CD14-positive monocyte (primary cell): ENCODE results near the gene DNPEP. TPM values are rescaled to one million over a fixed set of nuclear protein-coding genes. Genes with fewer than 3 reads are reported as not detected.

Source experiments
- DNase-seq, 3 donors: peaks; one replicate each; pipeline ENCODE4 v3.0.0-alpha.2; 2011 to 2022
- H2AFZ ChIP-seq: 2 replicates; pipeline ENCODE4 v1.6.0; 2012; ENCODE audit warnings: mild to moderate bottlenecking, low read depth, low read length, inconsistent platforms; ENCODE audit not compliant: insufficient read depth, poor library complexity, severe bottlenecking
- H3K27ac ChIP-seq, 2 donors: 1 replicate in 1 of 2; 2 replicates in 1 of 2; pipeline ENCODE4 v1.5.1; 2012 to 2013; ENCODE audit warnings: low read length in 2 of 2, control low read depth in 1 of 2, inconsistent platforms in 1 of 2, low read depth in 1 of 2, mild to moderate bottlenecking in 1 of 2
- H3K27me3 ChIP-seq, 2 donors: one replicate each; pipeline versions ENCODE4 v1.6.0 to v1.6.1; 2011 to 2013; ENCODE audit warnings: low read length in 2 of 2; ENCODE audit not compliant: control insufficient read depth in 2 of 2, insufficient read depth in 2 of 2
- H3K36me3 ChIP-seq, 2 donors: replicated peaks in 1 of 2; 1 replicate in 1 of 2; 2 replicates in 1 of 2; pipeline versions ENCODE4 v1.5.1 to v1.6.1; 2012 to 2013; ENCODE audit warnings: low read length in 2 of 2, control low read depth in 1 of 2, inconsistent platforms in 1 of 2, mild to moderate bottlenecking in 1 of 2; ENCODE audit not compliant: insufficient read depth in 2 of 2, control insufficient read depth in 1 of 2
- H3K4me1 ChIP-seq, 2 donors: 1 replicate in 1 of 2; 2 replicates in 1 of 2; pipeline versions ENCODE4 v1.5.1 to v1.6.1; 2012 to 2013; ENCODE audit warnings: low read length in 2 of 2, control low read depth in 1 of 2, inconsistent platforms in 1 of 2, mild to moderate bottlenecking in 1 of 2, moderate library complexity in 1 of 2; ENCODE audit not compliant: insufficient read depth in 2 of 2, control insufficient read depth in 1 of 2
- H3K4me2 ChIP-seq: replicated peaks from 2 replicates; pipeline ENCODE3; 2012; ENCODE audit warnings: low read length, moderate library complexity, mild to moderate bottlenecking; ENCODE audit not compliant: poor library complexity, severe bottlenecking; ENCODE audit errors: extremely low read depth
- H3K4me3 ChIP-seq, 3 experiments: fragments of 200-600 bp in 1 of 3; sonication (generic) in 1 of 3; replicated peaks in 1 of 3; 1 replicate in 2 of 3; 2 replicates in 1 of 3; pipeline ENCODE4 v1.5.1; 2011 to 2013; ENCODE audit warnings: low read length in 3 of 3, mild to moderate bottlenecking in 3 of 3, control low read depth in 2 of 3, low read depth in 2 of 3, inconsistent platforms in 1 of 3, moderate library complexity in 1 of 3
- H3K79me2 ChIP-seq: 2 replicates; pipeline ENCODE4 v1.6.0; 2012; ENCODE audit warnings: mild to moderate bottlenecking, control low read depth, inconsistent platforms, low read length, moderate library complexity; ENCODE audit not compliant: insufficient read depth
- H3K9ac ChIP-seq: 2 replicates; pipeline ENCODE4 v1.6.0; 2017; ENCODE audit warnings: low read length, mild to moderate bottlenecking; ENCODE audit not compliant: insufficient read depth, poor library complexity, severe bottlenecking
- H3K9me3 ChIP-seq, 2 donors: replicated peaks in 1 of 2; 1 replicate in 1 of 2; 2 replicates in 1 of 2; pipeline versions ENCODE4 v1.5.1 to v1.6.1; 2012 to 2013; ENCODE audit warnings: low read length in 2 of 2, control low read depth in 1 of 2; ENCODE audit not compliant: control insufficient read depth in 1 of 2, insufficient read depth in 1 of 2
- H4K20me1 ChIP-seq: 2 replicates; pipeline ENCODE4 v1.6.0; 2012; ENCODE audit warnings: mild to moderate bottlenecking, low read length, control low read depth, moderate library complexity; ENCODE audit not compliant: insufficient read depth
- H3K27ac Mint-ChIP-seq, 7 donors: one replicate each; pipeline ENCODE4 v1.8.0; 2020; ENCODE audit warnings: mild to moderate bottlenecking in 7 of 7, mixed read lengths in 7 of 7, moderate library complexity in 6 of 7, inconsistent platforms in 2 of 7
- H3K27me3 Mint-ChIP-seq, 3 donors: one replicate each; pipeline ENCODE4 v1.8.0; 2021 to 2022; ENCODE audit warnings: low read depth in 3 of 3, mild to moderate bottlenecking in 3 of 3, mixed read lengths in 3 of 3, moderate library complexity in 3 of 3, inconsistent platforms in 1 of 3
- H3K36me3 Mint-ChIP-seq, 2 donors: one replicate each; pipeline ENCODE4 v1.8.0; 2020; ENCODE audit warnings: mixed read lengths in 2 of 2, inconsistent platforms in 1 of 2, mild to moderate bottlenecking in 1 of 2
- H3K4me1 Mint-ChIP-seq: one replicate; pipeline ENCODE4 v1.8.0; 2020; ENCODE audit warnings: mild to moderate bottlenecking, mixed read lengths
- H3K4me3 Mint-ChIP-seq, 2 donors: one replicate each; pipeline ENCODE4 v1.8.0; 2020; ENCODE audit warnings: mild to moderate bottlenecking in 2 of 2, mixed read lengths in 2 of 2, moderate library complexity in 1 of 2
- H3K9me3 Mint-ChIP-seq, 7 donors: one replicate each; pipeline ENCODE4 v1.8.0; 2020 to 2022; ENCODE audit warnings: mixed read lengths in 7 of 7, mild to moderate bottlenecking in 6 of 7, moderate library complexity in 6 of 7, inconsistent platforms in 2 of 7
- WGBS: methylation state at CpG from one replicate; pipeline ENCODE4 v1.1.5; 2013; ENCODE audit warnings: missing lambda C conversion rate; ENCODE audit not compliant: insufficient coverage; 5-methylcytosine and 5-hydroxymethylcytosine counted together
- intact Hi-C, 2 donors: fragments of 100-400 bp; cut with micrococcal nuclease; formaldehyde crosslinking; loops; one replicate each; pipeline versions ENCODE4 v1.15.0 to v1.15.1; 2023
- polyA plus RNA-seq, 3 donors: library from polyadenylated mRNA; depleted of rRNA in 1 of 3; unstranded in 2 of 3; stranded (reverse) in 1 of 3; fragments of 300-500 nt in 2 of 3; fragments of >200 nt in 1 of 3; fragmentation: Illumina TruSeq in 2 of 3; gene quantifications; 1 replicate in 2 of 3; 2 replicates in 1 of 3; pipeline ENCODE4 v1.2.3, GENCODE V29; 2012 to 2021
- TF ChIP-seq, protein P1 (sequence below): fragments of 200-600 bp; IDR thresholded peaks from one replicate; pipeline ENCODE4 v1.8.0; 2022; ENCODE audit warnings: antibody characterized with exemption, mild to moderate bottlenecking

Gene DNPEP
- polyA plus RNA-seq, 3 donors = 51.6 to 83.1 (median 60.6) TPM

DNA sequence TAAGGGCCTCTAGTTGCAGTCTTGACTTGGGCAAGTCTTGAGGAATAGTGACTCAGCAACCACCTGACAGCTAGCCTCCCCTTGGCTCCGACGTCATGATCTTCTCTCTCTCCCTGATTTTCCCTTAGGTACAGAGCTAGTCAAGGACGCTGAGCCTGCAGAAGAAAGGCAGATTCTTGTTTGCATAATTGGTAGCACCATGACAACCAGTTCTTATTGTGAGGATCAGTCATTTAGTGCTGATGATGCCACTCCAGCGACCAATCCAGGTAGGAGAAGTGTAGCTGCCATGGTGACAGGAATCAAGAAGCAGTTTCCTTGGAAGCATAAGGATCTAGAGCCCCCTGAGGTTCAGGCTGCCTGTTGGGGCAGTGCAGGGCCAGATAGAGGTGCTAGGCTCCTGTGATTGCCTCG lies 52.3 kb downstream of the DNPEP start:
- Mint-ChIP-seq H3K27me3 (peaks cover 45 to 68% (median 61%) of the 10 kb centered on the region in 3 donors), H3K36me3 (peaks cover 0 to 6% of the 10 kb centered on the region in 2 donors), H3K4me1 (no peaks in the 10 kb centered on the region), H3K9me3 (peaks cover 4 to 26% (median 17%) of the 10 kb centered on the region in 7 donors), H3K27ac (no peak overlapping the region), H3K4me3 (no peak overlapping the region)
- Histone ChIP-seq H3K9ac (no peak overlapping the region), H3K36me3 (no peaks in the 10 kb centered on the region), H3K79me2 (no peaks in the 10 kb centered on the region), H3K4me1 (no peaks in the 10 kb centered on the region), H3K4me3 (no peak overlapping the region), H3K4me2 (no peak overlapping the region), H3K9me3 (peaks cover 9 to 20% of the 10 kb centered on the region in 2 donors), H3K27ac (no peak overlapping the region), H4K20me1 (no peaks in the 10 kb centered on the region), H3K27me3 (peaks cover 32 to 46% of the 10 kb centered on the region in 2 donors), H2AFZ (no peak overlapping the region)
- WGBS = 58% methylated on average over 2 of the region's 5 CpGs
- DNase-seq = no peak
- TF ChIP-seq, protein P1, sequence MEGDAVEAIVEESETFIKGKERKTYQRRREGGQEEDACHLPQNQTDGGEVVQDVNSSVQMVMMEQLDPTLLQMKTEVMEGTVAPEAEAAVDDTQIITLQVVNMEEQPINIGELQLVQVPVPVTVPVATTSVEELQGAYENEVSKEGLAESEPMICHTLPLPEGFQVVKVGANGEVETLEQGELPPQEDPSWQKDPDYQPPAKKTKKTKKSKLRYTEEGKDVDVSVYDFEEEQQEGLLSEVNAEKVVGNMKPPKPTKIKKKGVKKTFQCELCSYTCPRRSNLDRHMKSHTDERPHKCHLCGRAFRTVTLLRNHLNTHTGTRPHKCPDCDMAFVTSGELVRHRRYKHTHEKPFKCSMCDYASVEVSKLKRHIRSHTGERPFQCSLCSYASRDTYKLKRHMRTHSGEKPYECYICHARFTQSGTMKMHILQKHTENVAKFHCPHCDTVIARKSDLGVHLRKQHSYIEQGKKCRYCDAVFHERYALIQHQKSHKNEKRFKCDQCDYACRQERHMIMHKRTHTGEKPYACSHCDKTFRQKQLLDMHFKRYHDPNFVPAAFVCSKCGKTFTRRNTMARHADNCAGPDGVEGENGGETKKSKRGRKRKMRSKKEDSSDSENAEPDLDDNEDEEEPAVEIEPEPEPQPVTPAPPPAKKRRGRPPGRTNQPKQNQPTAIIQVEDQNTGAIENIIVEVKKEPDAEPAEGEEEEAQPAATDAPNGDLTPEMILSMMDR = no peak
- intact Hi-C loops = no loop called here

DNA sequence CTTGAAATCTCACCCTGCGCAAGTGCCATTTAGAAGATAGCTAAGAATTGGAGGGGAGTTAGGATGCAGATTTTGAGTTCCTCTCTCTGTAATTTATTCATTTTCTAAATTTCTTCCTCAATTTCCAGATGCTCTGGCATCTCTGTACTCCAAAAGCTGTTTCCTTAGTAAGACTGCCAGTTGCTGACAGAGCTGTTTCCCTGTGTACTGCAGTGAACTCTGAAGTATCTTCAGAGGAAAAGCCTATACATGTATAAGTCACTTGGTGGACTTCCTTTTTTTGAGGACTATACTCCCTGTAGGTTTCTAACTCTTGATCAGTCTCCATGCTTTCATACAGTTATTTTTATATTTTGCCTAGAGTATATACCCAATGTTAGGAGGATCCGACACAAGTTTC lies 53.6 kb downstream of the DNPEP start:
- TF ChIP-seq, protein P1 = no peak
- Mint-ChIP-seq H3K9me3 (peaks cover 4 to 25% (median 17%) of the 10 kb centered on the region in 7 donors), H3K27me3 (peaks cover 48 to 65% (median 59%) of the 10 kb centered on the region in 3 donors), H3K27ac (no peak overlapping the region), H3K36me3 (peaks cover 0 to 6% of the 10 kb centered on the region in 2 donors), H3K4me1 (no peaks in the 10 kb centered on the region), H3K4me3 (no peak overlapping the region)
- H3K27me3 ChIP-seq = peaks cover 35 to 51% of the 10 kb centered on the region in 2 donors
- H3K79me2 ChIP-seq = no peaks in the 10 kb centered on the region
- H3K9ac ChIP-seq = no peak overlapping the region
- peaks cover 9 to 20% of the 10 kb centered on the region in 2 donors for H3K9me3 ChIP-seq
- intact Hi-C loops = no loop called here
- no peak overlapping the region for H2AFZ ChIP-seq
- no peak for DNase-seq
- no peaks in the 10 kb centered on the region for H3K4me1 ChIP-seq
- WGBS = no CpG with 5 or more reads among the region's 2 CpGs
- H3K4me2 ChIP-seq = no peak overlapping the region
- no peaks in the 10 kb centered on the region for H4K20me1 ChIP-seq
- no peak overlapping the region for H3K4me3 ChIP-seq
- no peaks in the 10 kb centered on the region for H3K36me3 ChIP-seq
- H3K27ac ChIP-seq = no peak overlapping the region
